ENCODE data around the gene NT5E. TPM values are rescaled to one million over a fixed set of nuclear protein-coding genes. Genes with fewer than 3 reads are reported as not detected.

The NT5E gene
- total RNA-seq, 2 donors from 2014 or later, result 8.2 to 31.2 TPM

GRCh38 chr6:85452441-85452881, 2.6 kb downstream of the NT5E start:
- 36% methylated on average over 5 of the region's 5 CpGs for WGBS
- TF ChIP-seq CTCF (IDR thresholded peaks at IDR 0.05) (no peak), POLR2AphosphoS5 (IDR thresholded peaks at IDR 0.05) (no peak), POLR2A (IDR thresholded peaks at IDR 0.05) (no peak)
- Histone ChIP-seq H3K9me3 (no peaks in the 10 kb centered on the region), H3K4me3 (no peak overlapping the region), H3K27me3 (replicated peaks; ENCODE audit: insufficient read depth) (no peaks in the 10 kb centered on the region), H3K36me3 (no peaks in the 10 kb centered on the region), H3K4me1 (replicated peaks) (no peaks in the 10 kb centered on the region), H3K27ac (no peak overlapping the region)
- no peak for DNase-seq (ENCODE audit: low spot score)
- intact Hi-C loops (cut with DNase I), result loop anchor here (10.0 kb wide), 2 partner anchors 192 to 222 kb away; partner anchors contain the start of gene SYNCRIP

GRCh38 chr6:85453052-85453451, 3.2 kb downstream of the NT5E start:
- no peak overlapping the region for H3K27ac ChIP-seq
- TF ChIP-seq CTCF (IDR thresholded peaks at IDR 0.05), result no peak
- TF ChIP-seq POLR2AphosphoS5 (IDR thresholded peaks at IDR 0.05), result no peak
- TF ChIP-seq POLR2A (IDR thresholded peaks at IDR 0.05), result no peak
- 93% methylated on average over 2 of the region's 2 CpGs for WGBS
- no peaks in the 10 kb centered on the region for H3K9me3 ChIP-seq
- no peaks in the 10 kb centered on the region for H3K36me3 ChIP-seq
- DNase-seq (ENCODE audit: low spot score), result no peak
- intact Hi-C loops (cut with DNase I), result loop anchor here (10.0 kb wide), 2 partner anchors 192 to 222 kb away; partner anchors contain the start of gene SYNCRIP
- no peak overlapping the region for H3K4me3 ChIP-seq
- no peaks in the 10 kb centered on the region for H3K27me3 ChIP-seq (replicated peaks; ENCODE audit: insufficient read depth)
- no peaks in the 10 kb centered on the region for H3K4me1 ChIP-seq (replicated peaks)

- H3K36me3 ChIP-seq, result no peaks in the 10 kb centered on the region
- H3K4me1 ChIP-seq (replicated peaks), result no peaks in the 10 kb centered on the region
- no peaks in the 10 kb centered on the region for H3K9me3 ChIP-seq
- H3K4me3 ChIP-seq, result no peak overlapping the region
- H3K27me3 ChIP-seq (replicated peaks; ENCODE audit: insufficient read depth), result no peaks in the 10 kb centered on the region
- no peak overlapping the region for H3K27ac ChIP-seq
- 91% methylated on average over 2 of the region's 2 CpGs for WGBS
- TF ChIP-seq POLR2A (IDR thresholded peaks at IDR 0.05), result no peak
- no peak for TF ChIP-seq CTCF (IDR thresholded peaks at IDR 0.05)
- no peak for DNase-seq (ENCODE audit: low spot score)
- intact Hi-C loops (cut with DNase I), result loop anchor here (10.0 kb wide), 2 partner anchors 191 to 221 kb away; partner anchors contain the start of gene SYNCRIP
Measured at GRCh38 chr6:85453490-85453889, 3.6 kb downstream of the NT5E start.

GRCh38 chr6:85455471-85456026, 5.7 kb downstream of the NT5E start:
- intact Hi-C loops (cut with DNase I), result loop anchor here (10.0 kb wide), 2 partner anchors 189 to 219 kb away; partner anchors contain the start of gene SYNCRIP
- H3K27ac ChIP-seq, result no peak overlapping the region
- TF ChIP-seq POLR2A (IDR thresholded peaks at IDR 0.05) (no peak), CTCF (IDR thresholded peaks at IDR 0.05) (no peak), POLR2AphosphoS5 (IDR thresholded peaks at IDR 0.05) (no peak)
- H3K9me3 ChIP-seq, result no peaks in the 10 kb centered on the region
- H3K27me3 ChIP-seq (replicated peaks; ENCODE audit: insufficient read depth), result no peaks in the 10 kb centered on the region
- H3K4me1 ChIP-seq (replicated peaks), result no peaks in the 10 kb centered on the region
- 86% methylated on average over 3 of the region's 3 CpGs for WGBS
- DNase-seq (ENCODE audit: low spot score), result no peak
- H3K36me3 ChIP-seq, result no peaks in the 10 kb centered on the region
- no peak overlapping the region for H3K4me3 ChIP-seq

- Histone ChIP-seq H3K36me3 (no peaks in the 10 kb centered on the region), H3K4me1 (replicated peaks) (no peaks in the 10 kb centered on the region), H3K4me3 (no peak overlapping the region), H3K9me3 (no peaks in the 10 kb centered on the region), H3K27ac (no peak overlapping the region), H3K27me3 (replicated peaks; ENCODE audit: insufficient read depth) (no peaks in the 10 kb centered on the region)
- no peak for DNase-seq (ENCODE audit: low spot score)
- intact Hi-C loops (cut with DNase I), result loop anchor here (10.0 kb wide), 2 partner anchors 188 to 218 kb away; partner anchors contain the start of gene SYNCRIP
- 93% methylated on average over 4 of the region's 4 CpGs for WGBS
- TF ChIP-seq POLR2A (IDR thresholded peaks at IDR 0.05) (no peak), POLR2AphosphoS5 (IDR thresholded peaks at IDR 0.05) (no peak), CTCF (IDR thresholded peaks at IDR 0.05) (no peak)
Measured at GRCh38 chr6:85456782-85457181, 6.9 kb downstream of the NT5E start.

Data from prostate gland (tissue), 2 donors.